HepG2 (cell line): ENCODE results near the gene VEZF1. TPM values are rescaled to one million over a fixed set of nuclear protein-coding genes. Genes with fewer than 3 reads are reported as not detected.
A peak's percentile ranks its signal among the peaks of the same experiment; 100 is the strongest.

Experiments used
- FOXK2 ChIP-seq: fragments of 450-650 bp; IDR thresholded peaks from 2 replicates; pipeline ENCODE4 v1.6.1; 2016
- HCFC1 ChIP-seq: fragments of 150-350 bp; IDR thresholded peaks from 2 replicates; pipeline ENCODE4 v1.6.1; 2014; ENCODE audit warnings: low read depth, low read length
- HIVEP1 ChIP-seq: sonication (generic); formaldehyde crosslinking; IDR thresholded peaks from 2 replicates; pipeline ENCODE4 v1.4.0; 2020; ENCODE audit warnings: mild to moderate bottlenecking, missing genetic modification reagents
- HMGA1 ChIP-seq: sonication (generic); formaldehyde crosslinking; conservative IDR thresholded peaks from 2 replicates; pipeline ENCODE4 v1.4.0; 2020; ENCODE audit warnings: missing genetic modification reagents
- MEIS2 ChIP-seq: sonication (generic); formaldehyde crosslinking; IDR thresholded peaks from 2 replicates; pipeline ENCODE4 v1.9.0; 2021; ENCODE audit warnings: mild to moderate bottlenecking, missing genetic modification reagents
- MIER2 ChIP-seq: IDR thresholded peaks from 2 replicates; pipeline ENCODE4 v1.6.1; 2016; ENCODE audit warnings: missing biosample characterization, missing genetic modification reagents
- NFYC ChIP-seq: IDR thresholded peaks from 2 replicates; pipeline ENCODE4 v1.6.1; 2016; ENCODE audit warnings: missing genetic modification reagents, missing compliant biosample characterization
- PHF20 ChIP-seq: sonication (generic); formaldehyde crosslinking; IDR thresholded peaks from 2 replicates; pipeline ENCODE4 v1.5.0; 2020; ENCODE audit warnings: mild to moderate bottlenecking, missing genetic modification reagents
- TAF15 ChIP-seq: fragments of 200-400 bp; formaldehyde crosslinking; IDR thresholded peaks from one replicate; pipeline ENCODE4 v1.6.1; 2018; ENCODE audit warnings: mild to moderate bottlenecking, low read depth, low read length; ENCODE audit not compliant: poor library complexity, severe bottlenecking
- XBP1 ChIP-seq: sonication (generic); formaldehyde crosslinking; IDR thresholded peaks from 2 replicates; pipeline ENCODE4 v1.5.0; 2020; ENCODE audit warnings: missing genetic modification reagents
- ZBTB21 ChIP-seq: sonication (generic); formaldehyde crosslinking; IDR thresholded peaks from 2 replicates; pipeline ENCODE4 v1.4.0; 2020; ENCODE audit warnings: missing genetic modification reagents
- ZBTB42 ChIP-seq: sonication (generic); formaldehyde crosslinking; IDR thresholded peaks from 2 replicates; pipeline ENCODE4 v1.5.0; 2020; ENCODE audit warnings: mild to moderate bottlenecking, missing genetic modification reagents
- ZFYVE20 ChIP-seq: sonication (generic); formaldehyde crosslinking; IDR thresholded peaks from 2 replicates; pipeline ENCODE4 v1.8.0; 2023; ENCODE audit warnings: low read depth, mild to moderate bottlenecking, moderate library complexity, missing genetic modification reagents, borderline replicate concordance
- ZNF333 ChIP-seq: sonication (generic); formaldehyde crosslinking; IDR thresholded peaks from 2 replicates; pipeline ENCODE4 v1.4.0; 2020; ENCODE audit warnings: mild to moderate bottlenecking, missing genetic modification reagents, borderline replicate concordance
- ZNF367 ChIP-seq: sonication (generic); formaldehyde crosslinking; IDR thresholded peaks from 2 replicates; pipeline ENCODE4 v1.4.0; 2020; ENCODE audit warnings: missing genetic modification reagents, borderline replicate concordance
- ZNF615 ChIP-seq: sonication (generic); formaldehyde crosslinking; IDR thresholded peaks from 2 replicates; pipeline ENCODE4 v1.5.0; 2020; ENCODE audit warnings: mild to moderate bottlenecking, missing genetic modification reagents, borderline replicate concordance
- ZNF660 ChIP-seq: sonication (generic); formaldehyde crosslinking; IDR thresholded peaks from 2 replicates; pipeline ENCODE4 v1.5.1; 2020; ENCODE audit warnings: mild to moderate bottlenecking, low read depth, missing genetic modification reagents, borderline replicate concordance
- ZNF790 ChIP-seq: sonication (generic); formaldehyde crosslinking; IDR thresholded peaks from 2 replicates; pipeline ENCODE4 v1.8.0; 2022; ENCODE audit warnings: missing genetic modification reagents, mild to moderate bottlenecking, borderline replicate concordance
- polyA plus RNA-seq, 8 experiments: library from polyadenylated mRNA; depleted of rRNA in 3 of 8; stranded (reverse) in 7 of 8; unstranded in 1 of 8; fragments of >200 nt; fragmentation: Illumina TruSeq in 4 of 8; extraction: Trizol in 4 of 8; gene quantifications; 2 replicates each; pipeline versions ENCODE4 v1.2.1 to v1.2.3, GENCODE V29; 2011 to 2016; ENCODE audit warnings: low read depth in 4 of 8, missing spikeins in 1 of 8, mixed read lengths in 1 of 8; ENCODE audit not compliant: insufficient read depth in 1 of 8
- total RNA-seq, 5 experiments: library from RNA; depleted of rRNA; stranded (reverse); fragments of >200 nt; fragmentation: Illumina TruSeq; extraction: Trizol; gene quantifications; 2 replicates each; pipeline ENCODE4 v1.2.3, GENCODE V29; 2016; ENCODE audit warnings: low read depth in 1 of 5
- TF ChIP-seq, protein P1 (sequence below): sonication (generic); formaldehyde crosslinking; conservative IDR thresholded peaks from 2 replicates; pipeline ENCODE4 v1.8.0; 2022; ENCODE audit warnings: missing genetic modification reagents
- TF ChIP-seq, protein P2 (sequence below): sonication (generic); formaldehyde crosslinking; IDR thresholded peaks from 2 replicates; pipeline ENCODE4 v1.5.0; 2020; ENCODE audit warnings: missing genetic modification reagents, mild to moderate bottlenecking, borderline replicate concordance
- TF ChIP-seq, protein P3 (sequence below): sonication (generic); formaldehyde crosslinking; conservative IDR thresholded peaks from 2 replicates; pipeline ENCODE4 v1.4.0; 2020; ENCODE audit warnings: missing genetic modification reagents
- TF ChIP-seq, protein P4 (sequence below): sonication (generic); formaldehyde crosslinking; IDR thresholded peaks from 2 replicates; pipeline ENCODE4 v1.4.0; 2020; ENCODE audit warnings: missing genetic modification reagents, mild to moderate bottlenecking, borderline replicate concordance
- TF ChIP-seq, protein P5 (sequence below): sonication (generic); formaldehyde crosslinking; IDR thresholded peaks from 2 replicates; pipeline ENCODE4 v1.4.0; 2020; ENCODE audit warnings: mild to moderate bottlenecking, missing genetic modification reagents

Gene VEZF1
- total and polyA plus RNA-seq, 2 of the 13 experiments (the other 11 are each of a cell fraction or from before 2014, with no cell fraction given) = 45.9 to 49.7 TPM

DNA sequence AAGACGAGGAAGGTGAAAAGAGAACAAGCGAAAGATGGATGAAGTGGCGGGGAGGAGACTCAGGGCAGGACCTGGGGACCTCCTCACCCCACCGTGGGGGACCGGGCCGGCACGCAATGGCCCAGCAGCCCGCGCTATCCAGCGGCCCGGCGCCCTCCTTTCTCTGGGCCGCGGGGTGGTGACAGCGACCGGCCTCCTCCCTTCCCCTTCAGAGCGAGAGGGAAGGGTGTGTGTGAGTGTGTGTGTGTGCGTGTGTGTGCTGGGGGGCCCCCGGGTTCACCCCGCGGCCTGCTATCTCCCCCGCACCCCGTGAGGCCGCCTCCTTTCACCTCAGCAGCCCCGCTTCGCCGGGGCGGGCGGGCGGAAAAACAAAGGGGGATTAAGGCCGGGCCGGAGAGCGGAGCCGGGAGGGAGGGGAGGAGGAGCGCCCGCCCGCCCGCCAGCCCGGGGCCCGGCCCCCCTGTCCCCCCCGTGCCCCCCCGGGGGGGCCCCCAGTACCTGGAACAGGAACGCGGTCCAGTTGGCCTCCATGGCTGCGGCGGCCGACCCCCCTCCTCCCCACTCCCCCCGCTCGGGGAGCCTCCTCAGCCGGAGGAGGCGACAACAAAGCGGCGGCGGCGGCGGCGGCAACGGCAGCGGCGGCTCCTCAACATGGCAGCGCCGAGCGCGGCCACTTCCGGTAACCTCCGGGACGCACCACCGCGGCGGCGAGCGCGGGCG lies at the start of gene VEZF1 (continued):
- TF ChIP-seq ZNF790 (CRISPR knock-in tag) (peak; percentile 44; the same call in 1 of the 2 replicates), HIVEP1 (no peak), FOXK2 (no peak), ZFYVE20 (no peak), ZNF615 (CRISPR knock-in tag) (no peak), TAF15 (no peak), ZNF333 (CRISPR knock-in tag) (peak; percentile 2), MEIS2 (CRISPR knock-in tag) (no peak; the same call in 1 of the 2 replicates), XBP1 (CRISPR knock-in tag) (no peak), HCFC1 (no peak), PHF20 (0 out of 2 replicates have a peak, but pooled peaks have one; percentile 41), MIER2 (CRISPR knock-in tag) (no peak), ZNF367 (CRISPR knock-in tag) (no peak; the same call in 1 of the 2 replicates), NFYC (CRISPR knock-in tag) (no peak), ZBTB21 (CRISPR knock-in tag) (no peak), ZBTB42 (no peak), ZNF660 (CRISPR knock-in tag) (no peak), HMGA1 (CRISPR knock-in tag) (no peak)
- TF ChIP-seq, protein P1, sequence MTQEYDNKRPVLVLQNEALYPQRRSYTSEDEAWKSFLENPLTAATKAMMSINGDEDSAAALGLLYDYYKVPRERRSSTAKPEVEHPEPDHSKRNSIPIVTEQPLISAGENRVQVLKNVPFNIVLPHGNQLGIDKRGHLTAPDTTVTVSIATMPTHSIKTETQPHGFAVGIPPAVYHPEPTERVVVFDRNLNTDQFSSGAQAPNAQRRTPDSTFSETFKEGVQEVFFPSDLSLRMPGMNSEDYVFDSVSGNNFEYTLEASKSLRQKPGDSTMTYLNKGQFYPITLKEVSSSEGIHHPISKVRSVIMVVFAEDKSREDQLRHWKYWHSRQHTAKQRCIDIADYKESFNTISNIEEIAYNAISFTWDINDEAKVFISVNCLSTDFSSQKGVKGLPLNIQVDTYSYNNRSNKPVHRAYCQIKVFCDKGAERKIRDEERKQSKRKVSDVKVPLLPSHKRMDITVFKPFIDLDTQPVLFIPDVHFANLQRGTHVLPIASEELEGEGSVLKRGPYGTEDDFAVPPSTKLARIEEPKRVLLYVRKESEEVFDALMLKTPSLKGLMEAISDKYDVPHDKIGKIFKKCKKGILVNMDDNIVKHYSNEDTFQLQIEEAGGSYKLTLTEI (CRISPR knock-in tag) = no peak
- TF ChIP-seq, protein P2, sequence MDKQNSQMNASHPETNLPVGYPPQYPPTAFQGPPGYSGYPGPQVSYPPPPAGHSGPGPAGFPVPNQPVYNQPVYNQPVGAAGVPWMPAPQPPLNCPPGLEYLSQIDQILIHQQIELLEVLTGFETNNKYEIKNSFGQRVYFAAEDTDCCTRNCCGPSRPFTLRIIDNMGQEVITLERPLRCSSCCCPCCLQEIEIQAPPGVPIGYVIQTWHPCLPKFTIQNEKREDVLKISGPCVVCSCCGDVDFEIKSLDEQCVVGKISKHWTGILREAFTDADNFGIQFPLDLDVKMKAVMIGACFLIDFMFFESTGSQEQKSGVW (CRISPR knock-in tag) = no peak
- TF ChIP-seq, protein P3, sequence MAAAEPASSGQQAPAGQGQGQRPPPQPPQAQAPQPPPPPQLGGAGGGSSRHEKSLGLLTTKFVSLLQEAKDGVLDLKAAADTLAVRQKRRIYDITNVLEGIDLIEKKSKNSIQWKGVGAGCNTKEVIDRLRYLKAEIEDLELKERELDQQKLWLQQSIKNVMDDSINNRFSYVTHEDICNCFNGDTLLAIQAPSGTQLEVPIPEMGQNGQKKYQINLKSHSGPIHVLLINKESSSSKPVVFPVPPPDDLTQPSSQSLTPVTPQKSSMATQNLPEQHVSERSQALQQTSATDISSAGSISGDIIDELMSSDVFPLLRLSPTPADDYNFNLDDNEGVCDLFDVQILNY (CRISPR knock-in tag) = no peak
- TF ChIP-seq, protein P4, sequence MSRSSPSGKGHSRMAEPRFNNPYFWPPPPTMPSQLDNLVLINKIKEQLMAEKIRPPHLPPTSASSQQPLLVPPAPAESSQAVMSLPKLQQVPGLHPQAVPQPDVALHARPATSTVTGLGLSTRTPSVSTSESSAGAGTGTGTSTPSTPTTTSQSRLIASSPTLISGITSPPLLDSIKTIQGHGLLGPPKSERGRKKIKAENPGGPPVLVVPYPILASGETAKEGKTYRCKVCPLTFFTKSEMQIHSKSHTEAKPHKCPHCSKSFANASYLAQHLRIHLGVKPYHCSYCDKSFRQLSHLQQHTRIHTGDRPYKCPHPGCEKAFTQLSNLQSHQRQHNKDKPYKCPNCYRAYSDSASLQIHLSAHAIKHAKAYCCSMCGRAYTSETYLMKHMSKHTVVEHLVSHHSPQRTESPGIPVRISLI (CRISPR knock-in tag) = no peak; the same call in 1 of the 2 replicates
- TF ChIP-seq, protein P5, sequence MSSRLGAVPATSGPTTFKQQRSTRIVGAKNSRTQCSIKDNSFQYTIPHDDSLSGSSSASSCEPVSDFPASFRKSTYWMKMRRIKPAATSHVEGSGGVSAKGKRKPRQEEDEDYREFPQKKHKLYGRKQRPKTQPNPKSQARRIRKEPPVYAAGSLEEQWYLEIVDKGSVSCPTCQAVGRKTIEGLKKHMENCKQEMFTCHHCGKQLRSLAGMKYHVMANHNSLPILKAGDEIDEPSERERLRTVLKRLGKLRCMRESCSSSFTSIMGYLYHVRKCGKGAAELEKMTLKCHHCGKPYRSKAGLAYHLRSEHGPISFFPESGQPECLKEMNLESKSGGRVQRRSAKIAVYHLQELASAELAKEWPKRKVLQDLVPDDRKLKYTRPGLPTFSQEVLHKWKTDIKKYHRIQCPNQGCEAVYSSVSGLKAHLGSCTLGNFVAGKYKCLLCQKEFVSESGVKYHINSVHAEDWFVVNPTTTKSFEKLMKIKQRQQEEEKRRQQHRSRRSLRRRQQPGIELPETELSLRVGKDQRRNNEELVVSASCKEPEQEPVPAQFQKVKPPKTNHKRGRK (CRISPR knock-in tag) = no peak
